K562 (cell line): Measurements from ENCODE around the gene NEDD1. TPM values are rescaled to one million over a fixed set of nuclear protein-coding genes. Genes with fewer than 3 reads are reported as not detected.

Experiments
- ATAC-seq: fragments of 200-7000 bp; cut with Tn5 transposase; 3 replicates; pipeline ENCODE4 v1.9.1; 2020; ENCODE audit warnings: moderate library complexity
- BruUV-seq: library from RNA; stranded (reverse); fragments of 400-500 nt; replicated peaks from 2 replicates; lab custom pipeline; 2021; lab: Mats Ljungman, UMichigan
- CTCF ChIA-PET: fragments of 300-600 bp; formaldehyde crosslinking; extraction: SDS; loops from one replicate; lab custom pipeline; 2021; ENCODE audit warnings: low intra/inter-chr PET ratio; lab: Yijun Ruan, JAX
- POLR2A ChIA-PET: fragments of 300-600, 350-650 bp; sonication (Branson Sonifier 250); formaldehyde crosslinking; extraction: SDS; loops from one replicate; lab custom pipeline; 2021; ENCODE audit warnings: antibody characterized with exemption, inconsistent platforms; lab: Yijun Ruan, JAX
- DNase-seq, 4 experiments: peaks; one replicate each; pipeline versions ENCODE4 v3.0.0 to v3.0.0-alpha.2; 2011 to 2018; ENCODE audit warnings: low spot score in 3 of 4, mixed read lengths in 3 of 4; ENCODE audit errors: extremely low read depth in 1 of 4
- FAIRE-seq: peaks from 2 replicates; lab custom pipeline; 2011; peaks lifted over from hg19 to GRCh38; lab: Jason Lieb, UNC
- H2AFZ ChIP-seq: 2 replicates; pipeline ENCODE4 v1.6.0; 2011; ENCODE audit warnings: low read depth, low read length, control low read depth, inconsistent platforms
- H3K27ac ChIP-seq: fragments of 200-600 bp; 3 replicates; pipeline ENCODE4 v1.8.0; 2011; ENCODE audit warnings: low read depth, mild to moderate bottlenecking, control low read depth, inconsistent platforms, low read length, moderate library complexity, mixed read lengths; ENCODE audit errors: extremely low read depth
- H3K27me3 ChIP-seq, 2 experiments: fragments of 300-600 bp in 1 of 2; 2 replicates in 1 of 2; 3 replicates in 1 of 2; pipeline versions ENCODE4 v1.6.0 to v1.8.0; 2011; ENCODE audit warnings: inconsistent platforms in 2 of 2, low read length in 2 of 2, mild to moderate bottlenecking in 1 of 2, mixed read lengths in 1 of 2, moderate library complexity in 1 of 2; ENCODE audit not compliant: control insufficient read depth in 2 of 2, insufficient read depth in 2 of 2
- H3K36me3 ChIP-seq: fragments of 300-600 bp; 3 replicates; pipeline ENCODE4 v1.8.0; 2011; ENCODE audit warnings: mild to moderate bottlenecking, low read length, inconsistent platforms; ENCODE audit not compliant: control insufficient read depth, insufficient read depth
- H3K4me1 ChIP-seq, 2 experiments: fragments of 200-600 bp in 1 of 2; replicated peaks in 1 of 2; 2 replicates in 1 of 2; 3 replicates in 1 of 2; pipeline versions ENCODE4 v1.5.1 to v1.8.0; 2011; ENCODE audit warnings: inconsistent platforms in 2 of 2, low read length in 2 of 2, mild to moderate bottlenecking in 1 of 2, mixed read lengths in 1 of 2, moderate library complexity in 1 of 2; ENCODE audit not compliant: control insufficient read depth in 2 of 2, insufficient read depth in 2 of 2
- H3K4me2 ChIP-seq: 2 replicates; pipeline ENCODE4 v1.6.1; 2011; ENCODE audit warnings: low read length, control low read depth, inconsistent platforms, mixed read lengths; ENCODE audit not compliant: insufficient read depth
- H3K4me3 ChIP-seq: fragments of 200-600 bp; sonication (generic), shearing (Covaris generic); 2 replicates; pipeline ENCODE4 v1.5.1; 2016; ENCODE audit warnings: control low read depth, inconsistent platforms
- H3K79me2 ChIP-seq: fragments of 200-600 bp; 3 replicates; pipeline ENCODE4 v1.8.0; 2011; ENCODE audit warnings: low read length, inconsistent platforms; ENCODE audit not compliant: control insufficient read depth, insufficient read depth
- H3K9ac ChIP-seq, 2 experiments: 2 replicates each; pipeline versions ENCODE4 v1.6.0 to v1.6.1; 2011; ENCODE audit warnings: low read depth in 2 of 2, low read length in 2 of 2, control low read depth in 1 of 2, inconsistent platforms in 1 of 2, mild to moderate bottlenecking in 1 of 2, mixed read lengths in 1 of 2; ENCODE audit not compliant: insufficient read depth in 1 of 2
- H3K9me1 ChIP-seq: one replicate; pipeline ENCODE4 v1.6.0; 2011; ENCODE audit warnings: inconsistent platforms, mild to moderate bottlenecking, low read length, moderate library complexity; ENCODE audit not compliant: control insufficient read depth, insufficient read depth
- H3K9me3 ChIP-seq: replicated peaks from 2 replicates; pipeline ENCODE4 v1.5.1; 2011; ENCODE audit warnings: low read depth, low read length, inconsistent platforms; ENCODE audit not compliant: control insufficient read depth, insufficient read depth
- H4K20me1 ChIP-seq: replicated peaks from 2 replicates; pipeline ENCODE4 v1.6.1; 2011; ENCODE audit warnings: low read length, inconsistent platforms, mixed read lengths; ENCODE audit not compliant: control insufficient read depth, insufficient read depth
- BCL6 ChIP-seq: fragments of 250-450 bp; sonication (Bioruptor Pico); IDR thresholded peaks from 2 replicates; pipeline ENCODE4 v1.4.0; 2020
- ETS2 ChIP-seq: IDR thresholded peaks from 2 replicates; pipeline ENCODE4 v1.6.1; 2016; ENCODE audit warnings: borderline replicate concordance, missing genetic modification characterization, mild to moderate bottlenecking, moderate library complexity, missing compliant biosample characterization; ENCODE audit not compliant: poor library complexity, severe bottlenecking
- FOSL1 ChIP-seq: fragments of 200-800 bp; sonication (Bioruptor generic); conservative IDR thresholded peaks from 2 replicates; pipeline ENCODE4 v1.6.1; 2016; ENCODE audit warnings: missing genetic modification characterization, missing compliant biosample characterization
- FOXK2 ChIP-seq, 2 experiments: fragments of 450-650 bp; IDR thresholded peaks in 1 of 2; conservative IDR thresholded peaks in 1 of 2; 2 replicates each; pipeline ENCODE4 v1.6.1; 2016; ENCODE audit warnings: low read depth in 2 of 2, mild to moderate bottlenecking in 1 of 2
- HSF4 ChIP-seq: fragments of 250-450 bp; sonication (Bioruptor Pico); IDR thresholded peaks from 2 replicates; pipeline ENCODE4 v2.1.2; 2022; ENCODE audit warnings: mild to moderate bottlenecking, moderate library complexity, borderline replicate concordance
- JUND ChIP-seq, 2 experiments: IDR thresholded peaks; 2 replicates in 1 of 2; 3 replicates in 1 of 2; pipeline ENCODE4 v1.6.1; 2011; ENCODE audit warnings: borderline replicate concordance in 2 of 2, low read depth in 2 of 2, low read length in 2 of 2, improper control_type of control experiment in 1 of 2, missing biosample characterization in 1 of 2, missing genetic modification characterization in 1 of 2, missing genetic modification reagents in 1 of 2
- MLX ChIP-seq, 2 experiments: fragments of 450-650 bp in 1 of 2; sonication (generic) in 1 of 2; formaldehyde crosslinking; conservative IDR thresholded peaks; 2 replicates each; pipeline versions ENCODE4 v1.4.0 to v1.8.1; 2020 to 2022; ENCODE audit warnings: mild to moderate bottlenecking in 1 of 2, missing genetic modification reagents in 1 of 2
- SMAD2 ChIP-seq: fragments of 150-350 bp; IDR thresholded peaks from 2 replicates; pipeline ENCODE4 v1.6.1; 2014; ENCODE audit warnings: low read depth, mild to moderate bottlenecking, low read length
- ZNF561 ChIP-seq: fragments of 450-650 bp; formaldehyde crosslinking; conservative IDR thresholded peaks from 2 replicates; pipeline ENCODE4 v1.4.0; 2020; ENCODE audit warnings: mild to moderate bottlenecking, moderate library complexity
- WGBS: fragments of 100-300 bp; shearing (Covaris generic); methylation state at CpG from one replicate; pipeline ENCODE4 v1.1.6; 2016; ENCODE audit warnings: low coverage, mixed read lengths; ENCODE audit not compliant: insufficient coverage; ENCODE audit errors: missing lambda C conversion rate; 5-methylcytosine and 5-hydroxymethylcytosine counted together
- in situ Hi-C: fragments of 300-500 bp; cut with MboI; formaldehyde crosslinking; loops from 4 replicates; pipeline ENCODE4 v1.15.0; 2018; ENCODE audit warnings: inconsistent platforms, mixed read lengths
- intact Hi-C: fragments of 100-400 bp; cut with micrococcal nuclease; formaldehyde crosslinking; loops from 2 replicates; pipeline ENCODE4 v1.14.2; 2022
- polyA plus RNA-seq, 8 experiments: library from polyadenylated mRNA; depleted of rRNA in 4 of 8; stranded (reverse) in 5 of 8; unstranded in 3 of 8; fragments of >200 nt; fragmentation: Nextera tagmentation in 2 of 8; fragmentation: Illumina TruSeq in 1 of 8; extraction: Ambion mirVana in 2 of 8; extraction: Trizol in 1 of 8; gene quantifications; 2 replicates each; pipeline versions ENCODE4 v1.2.1 to v1.2.3, GENCODE V29; 2011 to 2014; ENCODE audit warnings: inconsistent platforms in 1 of 8, missing spikeins in 1 of 8
- total RNA-seq, 7 experiments: library from RNA; depleted of rRNA in 6 of 7; stranded (reverse); fragments of >200 nt in 6 of 7; fragmentation: Illumina TruSeq in 2 of 7; extraction: Trizol in 2 of 7; gene quantifications; 2 replicates each; pipeline versions ENCODE4 v1.2.1 to v1.2.3, GENCODE V29; 2011 to 2021; ENCODE audit warnings: low replicate concordance in 1 of 7

The NEDD1 gene
- total and polyA plus RNA-seq, 9 of the 15 experiments (the other 6 are each of a cell fraction or from before 2014, with no cell fraction given) = 7.5 to 29.3 (median 14.8) TPM

DNA sequence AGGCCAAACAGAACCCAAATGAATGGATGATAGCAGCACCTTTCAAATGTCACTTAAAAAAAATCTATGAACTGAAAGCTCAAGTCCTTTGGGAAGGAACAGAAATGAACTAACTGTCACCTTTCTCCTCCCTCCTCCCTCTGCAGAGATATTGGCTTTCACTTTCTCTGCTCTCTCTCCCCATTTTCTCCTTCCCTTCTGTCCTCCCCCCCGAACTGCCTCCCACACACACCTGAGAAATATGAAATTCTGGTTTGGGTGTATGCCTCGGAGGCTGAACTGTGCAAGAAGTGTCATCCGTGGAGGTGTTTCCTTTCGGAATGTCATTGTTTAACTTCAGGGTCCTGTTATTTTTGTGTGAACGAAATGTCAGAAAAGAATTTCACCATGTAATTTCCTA is 87.8 kb downstream of the NEDD1 start:
- WGBS = 0% methylated on average over 3 of the region's 5 CpGs
- H3K27me3 ChIP-seq = no peaks in the 10 kb centered on the region
- H4K20me1 ChIP-seq = no peaks in the 10 kb centered on the region; the same call in 1 of the 2 replicates
- no peaks in the 10 kb centered on the region for H3K36me3 ChIP-seq
- no peak overlapping the region for H3K4me2 ChIP-seq
- no peaks in the 10 kb centered on the region for H3K9me3 ChIP-seq
- no peak overlapping the region for H2AFZ ChIP-seq
- H3K9ac ChIP-seq = no peak overlapping the region
- no peak overlapping the region for H3K4me3 ChIP-seq
- intact Hi-C loops (no loop called here), in situ Hi-C loops (no loop called here)
- no peak overlapping the region for H3K27ac ChIP-seq
- H3K4me1 ChIP-seq = no peaks in the 10 kb centered on the region
- ATAC-seq (no peak), FAIRE-seq (no peak), DNase-seq (no peak)
- H3K9me1 ChIP-seq = no peaks in the 10 kb centered on the region
- ChIA-PET POLR2A (no interaction called here), CTCF (no interaction called here)
- no TSS peak for BruUV-seq
- TF ChIP-seq FOXK2 (conservative IDR thresholded peaks at IDR 0.05 in 1 of 2, IDR thresholded peaks at IDR 0.05 in 1 of 2; ENCODE audit: low read depth in 2 of 2) = no peak
- no peak for TF ChIP-seq SMAD2
- no peak for TF ChIP-seq MLX (CRISPR knock-in tag; conservative IDR thresholded peaks at IDR 0.05)
- TF ChIP-seq BCL6 (CRISPR knock-in tag) = no peak
- TF ChIP-seq ZNF561 (CRISPR knock-in tag) = no peak
- no peak for TF ChIP-seq HSF4 (CRISPR knock-in tag)
- TF ChIP-seq FOSL1 (tag) = no peak
- TF ChIP-seq JUND (IDR thresholded peaks at IDR 0.05; ENCODE audit: borderline replicate concordance, low read depth, low read length) = no peak
- no peak for TF ChIP-seq JUND (tag; IDR thresholded peaks at IDR 0.05; ENCODE audit: borderline replicate concordance, low read depth, low read length)
- TF ChIP-seq ETS2 (tag) = no peak
- no peaks in the 10 kb centered on the region for H3K79me2 ChIP-seq
